Measurements from ENCODE around the gene PEMT.

DNA sequence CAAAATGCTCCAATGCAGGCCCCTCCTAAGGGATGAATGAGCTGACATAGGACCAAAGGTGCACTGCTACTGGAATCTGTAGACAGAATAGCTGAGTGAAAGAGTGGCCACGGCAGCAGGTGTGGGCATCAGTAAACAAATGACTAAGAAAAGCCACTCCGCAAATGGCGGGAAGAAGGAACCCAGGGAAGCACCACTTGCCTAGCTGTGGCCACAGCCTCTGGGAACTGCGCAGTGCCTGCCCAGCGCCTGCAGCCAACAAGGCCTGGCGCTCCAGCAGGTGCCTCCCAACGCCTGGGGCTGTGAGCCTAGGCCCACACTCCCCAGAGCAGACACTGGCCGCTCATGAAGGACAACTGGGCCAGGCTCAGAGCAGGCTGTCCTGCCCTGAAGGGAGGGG is 11.8 kb downstream of the PEMT start:
- TF ChIP-seq, protein P1, sequence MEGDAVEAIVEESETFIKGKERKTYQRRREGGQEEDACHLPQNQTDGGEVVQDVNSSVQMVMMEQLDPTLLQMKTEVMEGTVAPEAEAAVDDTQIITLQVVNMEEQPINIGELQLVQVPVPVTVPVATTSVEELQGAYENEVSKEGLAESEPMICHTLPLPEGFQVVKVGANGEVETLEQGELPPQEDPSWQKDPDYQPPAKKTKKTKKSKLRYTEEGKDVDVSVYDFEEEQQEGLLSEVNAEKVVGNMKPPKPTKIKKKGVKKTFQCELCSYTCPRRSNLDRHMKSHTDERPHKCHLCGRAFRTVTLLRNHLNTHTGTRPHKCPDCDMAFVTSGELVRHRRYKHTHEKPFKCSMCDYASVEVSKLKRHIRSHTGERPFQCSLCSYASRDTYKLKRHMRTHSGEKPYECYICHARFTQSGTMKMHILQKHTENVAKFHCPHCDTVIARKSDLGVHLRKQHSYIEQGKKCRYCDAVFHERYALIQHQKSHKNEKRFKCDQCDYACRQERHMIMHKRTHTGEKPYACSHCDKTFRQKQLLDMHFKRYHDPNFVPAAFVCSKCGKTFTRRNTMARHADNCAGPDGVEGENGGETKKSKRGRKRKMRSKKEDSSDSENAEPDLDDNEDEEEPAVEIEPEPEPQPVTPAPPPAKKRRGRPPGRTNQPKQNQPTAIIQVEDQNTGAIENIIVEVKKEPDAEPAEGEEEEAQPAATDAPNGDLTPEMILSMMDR (IDR thresholded peaks at IDR 0.05): no peak
- TF ChIP-seq EP300 (IDR thresholded peaks at IDR 0.05; ENCODE audit: low read depth) (no peak), POLR2A (IDR thresholded peaks at IDR 0.05) (no peak), POLR2AphosphoS5 (IDR thresholded peaks at IDR 0.05) (no peak)

Measured in transverse colon (tissue), 4 donors.